Measurements from ENCODE around the gene RNASEL. TPM values are rescaled to one million over a fixed set of nuclear protein-coding genes. Genes with fewer than 3 reads are reported as not detected.
"Not testable (repeated sequence)": the region's sequence is repeated elsewhere in the genome, so short reads cannot be mapped to it uniquely, and the experiment has no call there.

RNASEL gene
- total RNA-seq, 2 experiments from 2014 or later: 4.1 to 4.3 TPM

DNA sequence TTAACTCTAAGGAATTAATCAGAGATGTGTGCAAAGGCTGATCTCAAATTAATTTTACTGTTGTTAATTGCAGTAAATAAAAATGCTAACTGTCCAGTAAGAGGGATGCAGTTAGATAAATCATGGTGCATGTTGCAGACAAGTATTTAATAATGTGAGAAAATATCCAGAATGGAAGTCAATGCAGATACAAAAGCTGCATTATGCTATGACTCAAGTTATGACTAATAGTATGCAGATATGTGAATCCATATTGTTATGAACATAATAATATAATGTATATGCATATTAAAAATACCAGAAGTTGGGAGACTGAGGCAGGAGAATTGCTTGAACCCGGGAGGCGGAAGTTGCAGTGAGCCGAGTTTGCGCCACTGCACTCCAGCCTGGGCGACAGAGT is 21.4 kb downstream of the RNASEL start:
- H3K27me3 Mint-ChIP-seq: no peaks in the 10 kb centered on the region
- peaks cover 4% of the 10 kb centered on the region for H3K36me3 Mint-ChIP-seq
- no peak overlapping the region for H3K27ac Mint-ChIP-seq

DNA sequence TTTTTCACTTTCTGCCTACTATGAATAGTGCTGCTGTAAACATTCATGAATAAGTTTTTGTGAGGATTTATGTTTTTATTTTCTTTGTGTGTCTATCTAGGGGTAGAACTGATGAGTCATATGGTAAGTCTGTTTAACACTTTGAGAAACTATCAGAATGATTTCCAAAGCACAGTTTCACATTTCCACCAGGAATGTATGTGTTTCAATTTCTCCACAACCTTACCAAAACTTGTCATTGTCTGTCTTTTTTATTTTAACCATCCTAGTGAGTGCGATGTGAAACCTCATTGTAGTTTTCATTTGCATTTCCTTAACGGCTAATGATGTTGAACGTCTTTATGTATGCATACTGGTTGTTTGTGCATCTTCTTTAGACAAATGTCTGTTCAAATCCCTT is 23.5 kb downstream of the RNASEL start:
- no peaks in the 10 kb centered on the region for H3K27me3 Mint-ChIP-seq
- no peaks in the 10 kb centered on the region for H3K9me3 Mint-ChIP-seq
- H3K36me3 Mint-ChIP-seq: no peaks in the 10 kb centered on the region
- no peak overlapping the region for H3K4me3 Mint-ChIP-seq
- no peak for DNase-seq
- no peaks in the 10 kb centered on the region for H3K4me1 Mint-ChIP-seq
- no peak overlapping the region for H3K27ac Mint-ChIP-seq

More for the DNA sequence above, 21.4 kb downstream of the RNASEL start:
- Mint-ChIP-seq H3K4me1 (no peaks in the 10 kb centered on the region), H3K4me3 (no peak overlapping the region), H3K9me3 (no peaks in the 10 kb centered on the region)
- no peak for DNase-seq

GRCh38 chr1:182564406-182565004 is 24.6 kb downstream of the RNASEL start:
- no peaks in the 10 kb centered on the region for H3K4me1 Mint-ChIP-seq
- H3K36me3 Mint-ChIP-seq: no peaks in the 10 kb centered on the region
- H3K9me3 Mint-ChIP-seq: no peaks in the 10 kb centered on the region
- H3K27ac Mint-ChIP-seq: no peak overlapping the region
- no peak for DNase-seq
- no peaks in the 10 kb centered on the region for H3K27me3 Mint-ChIP-seq
- H3K4me3 Mint-ChIP-seq: no peak overlapping the region

- Mint-ChIP-seq H3K9me3 (no peaks in the 10 kb centered on the region), H3K4me3 (no peak overlapping the region), H3K27ac (no peak overlapping the region), H3K27me3 (no peaks in the 10 kb centered on the region), H3K36me3 (no peaks in the 10 kb centered on the region), H3K4me1 (no peaks in the 10 kb centered on the region)
- no peak for DNase-seq
Measured at GRCh38 chr1:182563095-182563494, 26.0 kb downstream of the RNASEL start.

DNA sequence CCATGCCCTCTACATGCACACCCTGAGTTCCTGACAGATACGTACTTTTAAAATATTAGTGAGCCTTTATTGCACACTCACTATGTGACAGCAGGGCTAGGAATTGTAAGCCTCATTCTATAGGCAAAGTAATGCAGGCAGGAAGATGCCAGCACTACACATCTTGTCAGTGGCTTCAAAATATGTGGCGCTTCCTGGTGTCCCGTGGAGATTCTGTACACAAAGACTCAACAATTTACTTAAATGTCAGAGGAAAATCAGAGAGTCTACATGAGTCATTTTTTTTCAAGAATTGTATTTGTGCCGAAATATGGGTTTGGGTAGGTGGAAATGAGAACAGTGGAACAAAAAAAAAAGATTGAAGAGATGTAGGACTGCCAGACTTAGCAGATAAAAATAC is 27.6 kb downstream of the RNASEL start:
- Mint-ChIP-seq H3K27me3 (no peaks in the 10 kb centered on the region), H3K36me3 (no peaks in the 10 kb centered on the region), H3K9me3 (no peaks in the 10 kb centered on the region), H3K4me1 (no peaks in the 10 kb centered on the region), H3K27ac (no peak overlapping the region), H3K4me3 (no peak overlapping the region)
- no peak for DNase-seq

- H3K36me3 Mint-ChIP-seq: no peaks in the 10 kb centered on the region
- DNase-seq: no peak
Measured at GRCh38 chr1:182560392-182560984, 28.6 kb downstream of the RNASEL start.

DNA sequence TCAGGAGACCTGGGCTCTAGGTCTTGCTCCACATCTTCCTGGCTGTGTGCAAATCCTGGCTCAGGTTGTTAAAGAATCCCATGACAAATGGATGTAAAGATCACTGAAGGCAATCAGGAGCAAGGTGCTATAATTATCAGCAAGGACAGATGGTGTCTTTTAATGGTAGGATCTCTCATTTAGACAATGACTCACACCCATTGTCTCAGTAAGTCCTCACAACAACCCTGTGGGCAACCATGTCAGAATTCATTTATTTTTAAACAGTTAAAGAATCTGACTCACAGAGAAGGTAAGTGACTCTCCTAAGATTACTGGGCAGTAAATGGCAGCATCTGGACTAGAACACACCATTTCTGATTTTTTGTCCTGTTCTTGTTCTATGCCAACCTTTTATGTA is 32.8 kb downstream of the RNASEL start:
- Mint-ChIP-seq H3K4me1 (no peaks in the 10 kb centered on the region), H3K4me3 (no peak overlapping the region)

More at GRCh38 chr1:182560392-182560984, 28.6 kb downstream of the RNASEL start:
- Mint-ChIP-seq H3K27ac (no peak overlapping the region), H3K27me3 (no peaks in the 10 kb centered on the region), H3K4me1 (no peaks in the 10 kb centered on the region), H3K9me3 (no peaks in the 10 kb centered on the region), H3K4me3 (no peak overlapping the region)

DNA sequence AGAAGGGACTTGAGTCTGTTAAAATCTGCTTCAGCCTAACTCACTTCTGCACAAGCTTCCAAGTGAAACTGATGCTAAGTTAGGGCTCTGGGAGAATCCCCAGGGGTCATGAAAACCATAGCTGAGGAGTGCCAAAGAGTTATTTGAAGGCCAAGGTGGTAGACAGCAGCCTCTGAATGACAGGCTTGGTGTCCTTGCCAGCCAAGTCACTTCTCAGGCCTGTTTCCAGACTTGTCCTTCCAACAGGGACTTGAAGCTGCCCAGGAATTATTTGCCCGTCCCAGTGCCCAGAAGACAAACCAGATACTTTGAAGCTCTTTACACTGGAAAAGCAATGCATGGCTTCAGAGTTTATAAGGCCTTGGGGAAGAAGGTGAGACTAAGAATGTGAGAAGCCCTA is 33.6 kb downstream of the RNASEL start:
- H3K9me3 Mint-ChIP-seq: peaks cover 5% of the 10 kb centered on the region
- no peaks in the 10 kb centered on the region for H3K27me3 Mint-ChIP-seq
- no peaks in the 10 kb centered on the region for H3K4me1 Mint-ChIP-seq
- no peak for DNase-seq
- H3K4me3 Mint-ChIP-seq: no peak overlapping the region
- no peak overlapping the region for H3K27ac Mint-ChIP-seq
- H3K36me3 Mint-ChIP-seq: no peaks in the 10 kb centered on the region

More for the DNA sequence above, 32.8 kb downstream of the RNASEL start:
- Mint-ChIP-seq H3K27ac (no peak overlapping the region), H3K9me3 (peaks cover 5% of the 10 kb centered on the region), H3K36me3 (no peaks in the 10 kb centered on the region), H3K27me3 (no peaks in the 10 kb centered on the region)
- no peak for DNase-seq

DNA sequence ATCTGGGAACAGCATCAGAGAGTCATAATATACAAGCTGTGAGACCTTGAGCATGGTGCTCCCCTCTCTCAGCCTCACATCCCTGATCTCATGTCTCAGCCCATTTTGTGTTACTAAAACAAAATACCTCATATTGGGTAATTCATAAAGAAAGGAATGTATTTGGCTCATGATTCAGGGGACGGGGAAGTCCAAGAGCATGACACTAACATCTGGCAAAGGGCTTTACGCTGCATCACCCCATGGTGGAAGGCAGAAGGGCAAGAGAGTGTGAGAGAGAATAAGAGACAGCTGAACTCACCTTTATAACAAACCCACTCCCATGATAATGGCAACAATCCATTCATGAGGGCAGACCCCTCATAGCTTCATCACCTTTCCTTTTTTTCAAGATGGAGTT is 36.5 kb downstream of the RNASEL start:
- no peak for DNase-seq
- H3K27ac Mint-ChIP-seq: no peak overlapping the region
- H3K27me3 Mint-ChIP-seq: no peaks in the 10 kb centered on the region
- no peaks in the 10 kb centered on the region for H3K4me1 Mint-ChIP-seq
- no peaks in the 10 kb centered on the region for H3K36me3 Mint-ChIP-seq
- peaks cover 5% of the 10 kb centered on the region for H3K9me3 Mint-ChIP-seq
- H3K4me3 Mint-ChIP-seq: no peak overlapping the region

- no peaks in the 10 kb centered on the region for H3K36me3 Mint-ChIP-seq
- peaks cover 8% of the 10 kb centered on the region for H3K27me3 Mint-ChIP-seq
- H3K9me3 Mint-ChIP-seq: peaks cover 5% of the 10 kb centered on the region
- DNase-seq: no peak
- no peaks in the 10 kb centered on the region for H3K4me1 Mint-ChIP-seq
- no peak overlapping the region for H3K27ac Mint-ChIP-seq
- H3K4me3 Mint-ChIP-seq: no peak overlapping the region
Measured at GRCh38 chr1:182549811-182550210, 39.2 kb downstream of the RNASEL start.

- DNase-seq: no peak
- Mint-ChIP-seq H3K27ac (no peak overlapping the region), H3K4me3 (no peak overlapping the region), H3K4me1 (no peaks in the 10 kb centered on the region), H3K9me3 (peaks cover 5% of the 10 kb centered on the region), H3K27me3 (peaks cover 12% of the 10 kb centered on the region), H3K36me3 (no peaks in the 10 kb centered on the region)
Measured at GRCh38 chr1:182549346-182549745, 39.7 kb downstream of the RNASEL start.

- peaks cover 7% of the 10 kb centered on the region for H3K27me3 Mint-ChIP-seq
- no peak overlapping the region for H3K4me3 Mint-ChIP-seq
Measured at GRCh38 chr1:182533896-182534295, 55.2 kb downstream of the RNASEL start.

GRCh38 chr1:182528206-182528605 is 60.9 kb downstream of the RNASEL start:
- not testable (repeated sequence) for H3K36me3 Mint-ChIP-seq, DNase-seq, H3K27ac Mint-ChIP-seq, H3K4me1 Mint-ChIP-seq, H3K4me3 Mint-ChIP-seq, H3K27me3 Mint-ChIP-seq
- peaks cover 22% of the 10 kb centered on the region for H3K9me3 Mint-ChIP-seq

More at GRCh38 chr1:182533896-182534295, 55.2 kb downstream of the RNASEL start:
- Mint-ChIP-seq H3K36me3 (no peaks in the 10 kb centered on the region), H3K4me1 (no peaks in the 10 kb centered on the region), H3K27ac (no peak overlapping the region), H3K9me3 (peaks cover 2% of the 10 kb centered on the region)
- DNase-seq: no peak

DNA sequence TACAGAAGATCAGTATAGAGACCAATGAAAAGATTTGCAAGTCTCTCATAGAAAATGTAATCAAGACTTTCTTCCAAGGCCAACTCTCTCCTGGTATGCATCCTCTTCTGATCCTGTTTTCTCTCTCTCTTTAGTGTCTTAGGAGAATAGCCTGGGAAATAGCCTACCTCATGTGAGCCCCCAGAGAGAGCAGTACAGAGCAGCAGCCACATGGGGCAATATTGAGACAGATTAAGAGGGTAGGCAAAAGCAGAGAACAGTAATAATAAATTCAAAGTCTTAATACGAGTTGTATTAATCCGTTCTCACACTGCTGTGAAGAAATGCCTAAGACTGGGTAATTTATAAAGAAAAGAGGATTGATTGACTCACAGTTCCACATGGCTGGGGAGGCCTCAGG is 61.4 kb downstream of the RNASEL start:
- Mint-ChIP-seq H3K27me3 (peaks cover 4% of the 10 kb centered on the region), H3K9me3 (peaks cover 22% of the 10 kb centered on the region), H3K4me1 (no peaks in the 10 kb centered on the region), H3K36me3 (peaks cover 2% of the 10 kb centered on the region), H3K27ac (no peak overlapping the region), H3K4me3 (no peak overlapping the region)
- no peak for DNase-seq

GRCh38 chr1:182525342-182525741 is 63.7 kb downstream of the RNASEL start:
- H3K9me3 Mint-ChIP-seq: peaks cover 22% of the 10 kb centered on the region
- no peaks in the 10 kb centered on the region for H3K4me1 Mint-ChIP-seq
- no peak overlapping the region for H3K4me3 Mint-ChIP-seq
- peaks cover 12% of the 10 kb centered on the region for H3K27me3 Mint-ChIP-seq
- no peak overlapping the region for H3K27ac Mint-ChIP-seq
- no peak for DNase-seq
- peaks cover 2% of the 10 kb centered on the region for H3K36me3 Mint-ChIP-seq

Data from activated naive CD8-positive, alpha-beta T cell treated with anti-CD3 and anti-CD28 coated beads for 36 hours (primary cell).